Stimulated activated CD8-positive, alpha-beta memory T cell treated with anti-CD3 and anti-CD28 coated beads, Interleukin-4, amount 100 ng/mL, for 24 hours (primary cell): ENCODE data around the gene RIMBP3C.
"Not testable (repeated sequence)": the region's sequence is repeated elsewhere in the genome, so short reads cannot be mapped to it uniquely, and the experiment has no call there.

ENCODE experiments used
- DNase-seq: peaks from one replicate; pipeline ENCODE4 v3.0.0-alpha.2; 2020; ENCODE audit warnings: low read depth

The RIMBP3C gene

GRCh38 chr22:21573293-21573734 is 22.1 kb upstream of the RIMBP3C start:
- no peak for DNase-seq

- DNase-seq = no peak
Measured at GRCh38 chr22:21571679-21572078, 20.4 kb upstream of the RIMBP3C start.

GRCh38 chr22:21570398-21570797 is 19.1 kb upstream of the RIMBP3C start:
- no peak for DNase-seq

GRCh38 chr22:21569459-21570170 is 18.4 kb upstream of the RIMBP3C start:
- no peak for DNase-seq

- not testable (repeated sequence) for DNase-seq
Measured at GRCh38 chr22:21569076-21569427, 17.8 kb upstream of the RIMBP3C start.

GRCh38 chr22:21568347-21569075 is 17.2 kb upstream of the RIMBP3C start:
- DNase-seq = no peak

- DNase-seq = peak; percentile 75
Measured at GRCh38 chr22:21567456-21568346, 16.4 kb upstream of the RIMBP3C start, which contains the start of gene UBE2L3. Gene UBE2L3 (plus strand): TSS chr22:21567714. CDS start chr22:21567745, 31 bp downstream.

- no peak for DNase-seq
Measured at GRCh38 chr22:21564411-21564810, 13.2 kb upstream of the RIMBP3C start.

GRCh38 chr22:21563912-21564311 is 12.7 kb upstream of the RIMBP3C start:
- DNase-seq = no peak

- DNase-seq = not testable (repeated sequence)
Measured at GRCh38 chr22:21560657-21561056, 9.4 kb upstream of the RIMBP3C start.

- not testable (repeated sequence) for DNase-seq
Measured at GRCh38 chr22:21559345-21560125, 8.3 kb upstream of the RIMBP3C start.

GRCh38 chr22:21550678-21551047 is 598 bp downstream of the RIMBP3C start:
- DNase-seq = not testable (repeated sequence)

GRCh38 chr22:21550008-21550677 is 1.1 kb downstream of the RIMBP3C start:
- DNase-seq = not testable (repeated sequence)

- DNase-seq = not testable (repeated sequence)
Measured at GRCh38 chr22:21549558-21549957, 1.7 kb downstream of the RIMBP3C start.

GRCh38 chr22:21544432-21545322 is 6.6 kb downstream of the RIMBP3C start:
- DNase-seq = not testable (repeated sequence)

GRCh38 chr22:21539862-21540261 is 11.4 kb downstream of the RIMBP3C start:
- not testable (repeated sequence) for DNase-seq

GRCh38 chr22:21532863-21533648 is 18.2 kb downstream of the RIMBP3C start:
- not testable (repeated sequence) for DNase-seq

GRCh38 chr22:21531525-21531924 is 19.7 kb downstream of the RIMBP3C start:
- DNase-seq = not testable (repeated sequence)
